K562 (cell line): ENCODE results near the gene YPEL2. TPM values are rescaled to one million over a fixed set of nuclear protein-coding genes. Genes with fewer than 3 reads are reported as not detected.

Experiments
- ASH1L ChIP-seq: fragments of 450-650 bp; IDR thresholded peaks from 2 replicates; pipeline ENCODE4 v1.6.1; 2018; ENCODE audit warnings: borderline replicate concordance, mild to moderate bottlenecking, low read depth; ENCODE audit not compliant: partially characterized antibody
- CBX3 ChIP-seq, 2 experiments: IDR thresholded peaks; 1 replicate in 1 of 2; 2 replicates in 1 of 2; pipeline ENCODE4 v1.6.1; 2012; ENCODE audit warnings: inconsistent platforms in 2 of 2, low read length in 2 of 2, borderline replicate concordance in 1 of 2, control low read depth in 1 of 2
- CHAMP1 ChIP-seq: fragments of 450-650 bp; IDR thresholded peaks from 2 replicates; pipeline ENCODE4 v1.6.1; 2016; ENCODE audit warnings: mild to moderate bottlenecking
- ELK3 ChIP-seq: fragments of 450-650 bp; formaldehyde crosslinking; IDR thresholded peaks from 2 replicates; pipeline ENCODE4 v1.4.0; 2020; ENCODE audit warnings: mild to moderate bottlenecking
- FOXM1 ChIP-seq, 2 experiments: fragments of 450-650 bp in 1 of 2; sonication (generic) in 1 of 2; formaldehyde crosslinking in 1 of 2; IDR thresholded peaks; 2 replicates each; pipeline versions ENCODE4 v1.6.1 to v1.9.0; 2017 to 2022; ENCODE audit warnings: low read depth in 2 of 2, mild to moderate bottlenecking in 2 of 2, missing genetic modification reagents in 1 of 2, moderate library complexity in 1 of 2
- FOXP4 ChIP-seq: sonication (generic); formaldehyde crosslinking; IDR thresholded peaks from 2 replicates; pipeline ENCODE4 v1.8.0; 2022; ENCODE audit warnings: mild to moderate bottlenecking, missing genetic modification reagents, borderline replicate concordance
- GABPB2 ChIP-seq: fragments of 250-450 bp; sonication (Bioruptor Pico); conservative IDR thresholded peaks from 2 replicates; pipeline ENCODE4 v1.5.1; 2021; ENCODE audit warnings: mild to moderate bottlenecking
- HMBOX1 ChIP-seq: sonication (generic); IDR thresholded peaks from 2 replicates; pipeline ENCODE4 v1.6.1; 2016
- HMG20A ChIP-seq: fragments of 450-650 bp; formaldehyde crosslinking; conservative IDR thresholded peaks from 2 replicates; pipeline ENCODE4 v1.4.0; 2020; ENCODE audit warnings: mild to moderate bottlenecking, mixed read lengths
- HNRNPK ChIP-seq: fragments of 200-400 bp; formaldehyde crosslinking; IDR thresholded peaks from one replicate; pipeline ENCODE4 v1.6.1; 2018; ENCODE audit warnings: mild to moderate bottlenecking, low read depth, low read length; ENCODE audit not compliant: poor library complexity, severe bottlenecking
- KHSRP ChIP-seq: fragments of 450-650 bp; IDR thresholded peaks from 2 replicates; pipeline ENCODE4 v1.6.1; 2017
- MAFK ChIP-seq: IDR thresholded peaks from 2 replicates; pipeline ENCODE4 v1.6.1; 2011; ENCODE audit warnings: low read length, improper control_type of control experiment
- MECOM ChIP-seq: fragments of 250-450 bp; sonication (Bioruptor Pico); IDR thresholded peaks from 2 replicates; pipeline ENCODE4 v1.8.0; 2022; ENCODE audit warnings: inconsistent platforms
- TAL1 ChIP-seq: fragments of 450-650 bp; IDR thresholded peaks from 2 replicates; pipeline ENCODE4 v1.6.1; 2016; ENCODE audit warnings: mild to moderate bottlenecking
- TARDBP ChIP-seq: fragments of 450-650 bp; IDR thresholded peaks from 2 replicates; pipeline ENCODE4 v1.6.1; 2016
- TEAD4 ChIP-seq, 2 experiments: sonication (generic) in 1 of 2; formaldehyde crosslinking in 1 of 2; IDR thresholded peaks; 2 replicates each; pipeline versions ENCODE4 v1.6.1 to v1.8.0; 2012 to 2022; ENCODE audit warnings: borderline replicate concordance in 1 of 2, inconsistent platforms in 1 of 2, low read length in 1 of 2, mild to moderate bottlenecking in 1 of 2, missing genetic modification reagents in 1 of 2
- ZBTB12 ChIP-seq: fragments of 250-450 bp; sonication (Bioruptor Pico); IDR thresholded peaks from 2 replicates; pipeline ENCODE4 v1.4.0; 2020
- ZEB2 ChIP-seq: fragments of 450-650 bp; IDR thresholded peaks from 2 replicates; pipeline ENCODE4 v1.6.1; 2016
- ZKSCAN1 ChIP-seq: fragments of 150-350 bp; IDR thresholded peaks from 2 replicates; pipeline ENCODE4 v1.6.1; 2016; ENCODE audit warnings: low read depth, low read length
- ZNF140 ChIP-seq: fragments of 250-450 bp; sonication (Bioruptor Pico); IDR thresholded peaks from 2 replicates; pipeline ENCODE4 v1.8.0; 2021; ENCODE audit warnings: moderate library complexity, mild to moderate bottlenecking, inconsistent platforms
- ZNF511 ChIP-seq: sonication (generic); formaldehyde crosslinking; IDR thresholded peaks from 2 replicates; pipeline ENCODE4 v1.8.0; 2022; ENCODE audit warnings: mild to moderate bottlenecking, missing genetic modification reagents
- polyA plus RNA-seq, 8 experiments: library from polyadenylated mRNA; depleted of rRNA in 4 of 8; stranded (reverse) in 5 of 8; unstranded in 3 of 8; fragments of >200 nt; fragmentation: Nextera tagmentation in 2 of 8; fragmentation: Illumina TruSeq in 1 of 8; extraction: Ambion mirVana in 2 of 8; extraction: Trizol in 1 of 8; gene quantifications; 2 replicates each; pipeline versions ENCODE4 v1.2.1 to v1.2.3, GENCODE V29; 2011 to 2014; ENCODE audit warnings: inconsistent platforms in 1 of 8, missing spikeins in 1 of 8
- total RNA-seq, 7 experiments: library from RNA; depleted of rRNA in 6 of 7; stranded (reverse); fragments of >200 nt in 6 of 7; fragmentation: Illumina TruSeq in 2 of 7; extraction: Trizol in 2 of 7; gene quantifications; 2 replicates each; pipeline versions ENCODE4 v1.2.1 to v1.2.3, GENCODE V29; 2011 to 2021; ENCODE audit warnings: low replicate concordance in 1 of 7

Gene YPEL2
- total and polyA plus RNA-seq, 9 of the 15 experiments (the other 6 are each of a cell fraction or from before 2014, with no cell fraction given), result 0.11 to 2.4 (median 0.47) TPM

GRCh38 chr17:59388069-59388556 lies 56.7 kb downstream of the YPEL2 start (continued):
- TF ChIP-seq CHAMP1 (no peak), ZNF140 (CRISPR knock-in tag) (no peak), ASH1L (no peak), GABPB2 (CRISPR knock-in tag) (no peak), TEAD4 (IDR thresholded peaks at IDR 0.05; ENCODE audit: low read length) (peak; percentile 57; the same call in 1 of the 2 replicates), TEAD4 (CRISPR knock-in tag; IDR thresholded peaks at IDR 0.05; ENCODE audit: borderline replicate concordance) (no peak), ELK3 (no peak), ZNF511 (CRISPR knock-in tag) (no peak), TAL1 (0 out of 2 replicates have a peak, but pooled peaks have one; percentile 24), ZEB2 (no peak), MECOM (no peak), ZKSCAN1 (no peak), CBX3 (IDR thresholded peaks at IDR 0.05; ENCODE audit: borderline replicate concordance in 1 of 2, low read length in 2 of 2) (no peak), HNRNPK (no peak), FOXP4 (CRISPR knock-in tag) (no peak), MAFK (peak; percentile 30; the same call in 1 of the 2 replicates), KHSRP (no peak), HMG20A (no peak), TARDBP (no peak), ZBTB12 (CRISPR knock-in tag) (no peak), HMBOX1 (peak; percentile 57; the same call in 1 of the 2 replicates), FOXM1 (IDR thresholded peaks at IDR 0.05; ENCODE audit: low read depth) (no peak), FOXM1 (CRISPR knock-in tag; IDR thresholded peaks at IDR 0.05; ENCODE audit: low read depth) (no peak)
